OCI-LY1 (cell line): Measurements from ENCODE around the gene GNA12.
A peak's percentile ranks its signal among the peaks of the same experiment; 100 is the strongest.

ENCODE experiments used
- H2AFZ ChIP-seq: fragments of 200-600 bp; sonication (generic), shearing (Covaris generic); 2 replicates; pipeline ENCODE4 v1.6.0; 2014; ENCODE audit warnings: antibody characterized with exemption, mild to moderate bottlenecking, low read length
- H3F3A ChIP-seq: fragments of 200-600 bp; sonication (generic), shearing (Covaris generic); 2 replicates; pipeline ENCODE4 v1.6.0; 2014; ENCODE audit warnings: mild to moderate bottlenecking, antibody characterized with exemption, low read length, moderate library complexity; ENCODE audit not compliant: insufficient read depth
- H3K27ac ChIP-seq: fragments of 200-600 bp; sonication (generic); 2 replicates; pipeline ENCODE4 v1.5.1; 2014; ENCODE audit warnings: low read length, mixed run types, mild to moderate bottlenecking, low read depth; ENCODE audit not compliant: poor library complexity, severe bottlenecking
- H3K27me3 ChIP-seq: fragments of 200-600 bp; sonication (generic); 2 replicates; pipeline ENCODE4 v1.6.0; 2014; ENCODE audit warnings: antibody characterized with exemption, mild to moderate bottlenecking, low read length, moderate library complexity; ENCODE audit not compliant: insufficient read depth
- H3K36me3 ChIP-seq: fragments of 200-600 bp; sonication (generic); 2 replicates; pipeline ENCODE4 v1.6.1; 2014; ENCODE audit warnings: mild to moderate bottlenecking, antibody characterized with exemption, low read length, moderate library complexity, mixed read lengths; ENCODE audit not compliant: insufficient read depth
- H3K4me1 ChIP-seq: fragments of 200-600 bp; sonication (generic); 2 replicates; pipeline ENCODE4 v1.5.1; 2014; ENCODE audit warnings: mild to moderate bottlenecking, low read length, moderate library complexity; ENCODE audit not compliant: insufficient read depth, severe bottlenecking
- H3K4me2 ChIP-seq: fragments of 200-600 bp; sonication (generic), shearing (Covaris generic); 2 replicates; pipeline ENCODE4 v1.6.1; 2014; ENCODE audit warnings: low read length
- H3K4me3 ChIP-seq: fragments of 200-600 bp; sonication (generic); 2 replicates; pipeline ENCODE4 v1.5.1; 2014; ENCODE audit warnings: low read length, low read depth, mild to moderate bottlenecking, mixed read lengths; ENCODE audit not compliant: poor library complexity, severe bottlenecking
- H3K79me2 ChIP-seq: fragments of 200-600 bp; shearing (Covaris generic); 2 replicates; pipeline ENCODE4 v1.6.1; 2016; ENCODE audit warnings: mixed run types, low read length, mixed read lengths; ENCODE audit not compliant: insufficient read depth
- H3K9ac ChIP-seq: fragments of 200-600 bp; sonication (generic), shearing (Covaris generic); 2 replicates; pipeline ENCODE4 v1.6.1; 2014; ENCODE audit warnings: mild to moderate bottlenecking, low read length, mixed read lengths
- H3K9me2 ChIP-seq: fragments of 200-600 bp; sonication (generic), shearing (Covaris generic); 2 replicates; pipeline ENCODE4 v1.6.1; 2014; ENCODE audit warnings: low read depth, mild to moderate bottlenecking, low read length, mixed read lengths
- H3K9me3 ChIP-seq: fragments of 200-600 bp; shearing (Covaris generic); 2 replicates; pipeline ENCODE4 v1.6.1; 2014; ENCODE audit warnings: low read length, mixed read lengths
- H4K20me1 ChIP-seq: fragments of 200-600 bp; sonication (generic), shearing (Covaris generic); 2 replicates; pipeline ENCODE4 v1.6.0; 2016; ENCODE audit warnings: mild to moderate bottlenecking, low read length; ENCODE audit not compliant: insufficient read depth
- CTCF ChIP-seq: fragments of 200-600 bp; sonication (generic), shearing (Covaris generic); IDR thresholded peaks from 2 replicates; pipeline ENCODE4 v1.5.1; 2017; ENCODE audit warnings: mild to moderate bottlenecking, antibody characterized with exemption, low read length, moderate library complexity, mixed read lengths
- EZH2 ChIP-seq: fragments of 200-600 bp; sonication (generic), shearing (Covaris generic); IDR thresholded peaks from 2 replicates; pipeline ENCODE4 v1.8.0; 2017; ENCODE audit warnings: borderline replicate concordance, mixed run types, mild to moderate bottlenecking, antibody characterized with exemption, low read length, moderate library complexity, mixed read lengths

Gene GNA12

GRCh38 chr7:2851497-2851896 is 7.4 kb upstream of the GNA12 start:
- Histone ChIP-seq H3K79me2 (no peaks in the 10 kb centered on the region), H3F3A (no peaks in the 10 kb centered on the region), H3K36me3 (no peaks in the 10 kb centered on the region), H3K27ac (no peak overlapping the region), H4K20me1 (no peaks in the 10 kb centered on the region), H3K9ac (no peak overlapping the region), H3K9me3 (no peaks in the 10 kb centered on the region), H2AFZ (no peak overlapping the region), H3K9me2 (no peaks in the 10 kb centered on the region), H3K4me1 (no peaks in the 10 kb centered on the region), H3K4me2 (no peak overlapping the region), H3K27me3 (peaks cover 3% of the 10 kb centered on the region; the same call in 1 of the 2 replicates), H3K4me3 (no peak overlapping the region)
- TF ChIP-seq EZH2: no peak
- TF ChIP-seq CTCF: no peak

- no peak overlapping the region for H3K9ac ChIP-seq
- H3K9me2 ChIP-seq: no peaks in the 10 kb centered on the region
Observed at GRCh38 chr7:2849941-2850766, 6.0 kb upstream of the GNA12 start.

GRCh38 chr7:2845034-2845592 is 1.0 kb upstream of the GNA12 start:
- H3K9me2 ChIP-seq: no peaks in the 10 kb centered on the region
- H2AFZ ChIP-seq: peak overlapping the region; percentile 64; the same call in 1 of the 2 replicates
- no peak overlapping the region; the same call in 1 of the 2 replicates for H3K9ac ChIP-seq
- peak overlapping the region; percentile 81 for H3K4me2 ChIP-seq
- no peaks in the 10 kb centered on the region for H3F3A ChIP-seq
- H3K36me3 ChIP-seq: no peaks in the 10 kb centered on the region; the same call in 1 of the 2 replicates
- H3K27me3 ChIP-seq: peaks cover 5% of the 10 kb centered on the region
- H3K27ac ChIP-seq: no peak overlapping the region
- TF ChIP-seq EZH2: no peak
- TF ChIP-seq CTCF: no peak
- peak overlapping the region; percentile 59 for H3K4me3 ChIP-seq
- no peaks in the 10 kb centered on the region for H4K20me1 ChIP-seq
- no peaks in the 10 kb centered on the region for H3K79me2 ChIP-seq
- peaks cover 13% of the 10 kb centered on the region for H3K4me1 ChIP-seq
- 0 out of 2 replicates have a peak, but pooled peaks cover 3% of the 10 kb centered on the region for H3K9me3 ChIP-seq

More at GRCh38 chr7:2849941-2850766, 6.0 kb upstream of the GNA12 start:
- TF ChIP-seq EZH2: no peak
- no peak for TF ChIP-seq CTCF
- Histone ChIP-seq H3K27ac (no peak overlapping the region), H3K9me3 (0 out of 2 replicates have a peak, but pooled peaks cover 3% of the 10 kb centered on the region), H3K4me3 (no peak overlapping the region), H3F3A (no peaks in the 10 kb centered on the region), H3K27me3 (peaks cover 3% of the 10 kb centered on the region; the same call in 1 of the 2 replicates), H2AFZ (no peak overlapping the region), H4K20me1 (no peaks in the 10 kb centered on the region), H3K36me3 (no peaks in the 10 kb centered on the region; the same call in 1 of the 2 replicates), H3K4me2 (no peak overlapping the region), H3K79me2 (no peaks in the 10 kb centered on the region), H3K4me1 (no peaks in the 10 kb centered on the region)
